Right cardiac atrium (tissue), 5 donors: ENCODE measurements around the gene TNS3. TPM values are rescaled to one million over a fixed set of nuclear protein-coding genes. Genes with fewer than 3 reads are reported as not detected.

Experiments used
- ATAC-seq, 2 donors: fragments of 200-7000 bp; cut with Tn5 transposase; one replicate each; pipeline versions ENCODE4 v1.8.0 to v1.9.1; 2020; ENCODE audit warnings: moderate library complexity in 2 of 2, mild to moderate bottlenecking in 1 of 2
- DNase-seq, 3 donors: peaks; one replicate each; pipeline ENCODE4 v3.0.0-alpha.2; 2020
- H3K27ac ChIP-seq: one replicate; pipeline ENCODE4 v1.5.1; 2013; ENCODE audit warnings: mild to moderate bottlenecking, low read length, control low read depth, moderate library complexity
- H3K27me3 ChIP-seq: one replicate; pipeline ENCODE4 v1.6.1; 2013; ENCODE audit not compliant: control insufficient read depth, insufficient read depth
- H3K4me1 ChIP-seq: one replicate; pipeline ENCODE4 v1.6.1; 2013; ENCODE audit warnings: low read length; ENCODE audit not compliant: control insufficient read depth, insufficient read depth
- H3K4me3 ChIP-seq: one replicate; pipeline ENCODE4 v1.5.1; 2013; ENCODE audit warnings: low read length, control low read depth
- H3K9me3 ChIP-seq: one replicate; pipeline ENCODE4 v1.6.1; 2013; ENCODE audit warnings: low read length; ENCODE audit not compliant: control insufficient read depth
- WGBS: extraction: QIAGEN DNeasy Blood & Tissue Kit; methylation state at CpG from one replicate; pipeline ENCODE4 v1.1.7; 2013; 5-methylcytosine and 5-hydroxymethylcytosine counted together
- intact Hi-C, 4 donors: fragments of 100-400 bp; cut with DNase I; formaldehyde crosslinking; loops; one replicate each; pipeline versions ENCODE4 v1.11.0 to v1.14.0; 2022 to 2023
- polyA plus RNA-seq: library from polyadenylated mRNA; stranded (reverse); fragments of 200-250 nt; gene quantifications from one replicate; pipeline ENCODE4 v1.2.3, GENCODE V29; 2013
- total RNA-seq, 4 donors: library from RNA; stranded (reverse); fragmentation: NEBNext Ultra II Directional; extraction: Animal tissue kit (Norgen Biotek cat#: 25700); gene quantifications; one replicate each; pipeline ENCODE4 v1.2.1, GENCODE V29; 2021
- donor health status: healthy with polysubstance abuse.
- donor health status: DM: no; HTN: yes; CAD: no.
- donor health status: DM: no; HTN: no; CAD: no.
- donor health status: DM: no; HTN: yes; CAD: no; lungs with severe emphysema.
- donor health status: DM: yes; HTN: yes; CAD: no.

Gene TNS3
- total and polyA plus RNA-seq, 5 donors = 19.7 to 48.3 (median 40.4) TPM

DNA sequence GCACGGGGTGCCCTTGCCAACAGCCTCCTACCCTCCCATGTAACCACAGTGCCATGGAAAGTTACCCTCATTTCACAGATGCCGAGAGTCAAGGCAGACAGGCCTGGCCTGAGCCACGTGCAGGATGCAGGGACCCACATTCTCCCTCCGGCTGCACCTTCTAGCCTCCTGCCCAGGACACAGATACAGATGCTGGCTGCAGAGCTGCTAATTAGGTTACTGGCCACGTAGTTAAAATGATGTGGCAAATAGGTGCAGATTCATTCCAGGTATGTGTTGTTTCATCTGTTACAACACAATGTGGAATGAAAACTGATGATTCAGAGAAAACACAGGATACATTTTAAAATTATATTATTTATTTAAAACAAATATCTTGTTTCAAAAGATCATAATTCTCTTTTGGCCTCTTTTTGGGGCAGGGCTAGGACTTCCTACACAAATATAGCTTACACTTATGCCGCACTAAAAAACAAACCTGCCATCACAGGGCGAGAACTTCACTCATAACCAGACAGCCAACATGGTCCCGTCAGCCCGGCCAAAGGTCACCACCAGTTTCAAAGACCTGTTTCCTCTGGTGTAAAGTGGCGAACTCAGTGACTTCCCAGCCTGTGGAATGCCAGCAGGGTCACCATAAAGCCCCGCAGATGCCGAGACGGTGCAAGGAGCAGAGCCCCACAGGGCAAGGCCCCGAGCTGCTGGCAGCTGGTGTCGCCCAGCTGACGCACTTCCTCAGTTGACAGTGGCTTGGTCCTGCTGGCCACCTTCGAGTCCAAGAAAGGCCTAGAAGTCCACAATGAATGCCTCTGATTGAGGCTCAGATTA is 83.5 kb downstream of the TNS3 start:
- WGBS = 88% methylated on average over 17 of the region's 17 CpGs
- Histone ChIP-seq H3K4me1 (peaks cover 21% of the 10 kb centered on the region), H3K9me3 (no peaks in the 10 kb centered on the region), H3K27ac (no peak overlapping the region), H3K27me3 (no peaks in the 10 kb centered on the region), H3K4me3 (no peak overlapping the region)
- intact Hi-C loops = no loop called here
- peak in 1 of 3 donors; percentile 36 for DNase-seq
- ATAC-seq = no peak

DNA sequence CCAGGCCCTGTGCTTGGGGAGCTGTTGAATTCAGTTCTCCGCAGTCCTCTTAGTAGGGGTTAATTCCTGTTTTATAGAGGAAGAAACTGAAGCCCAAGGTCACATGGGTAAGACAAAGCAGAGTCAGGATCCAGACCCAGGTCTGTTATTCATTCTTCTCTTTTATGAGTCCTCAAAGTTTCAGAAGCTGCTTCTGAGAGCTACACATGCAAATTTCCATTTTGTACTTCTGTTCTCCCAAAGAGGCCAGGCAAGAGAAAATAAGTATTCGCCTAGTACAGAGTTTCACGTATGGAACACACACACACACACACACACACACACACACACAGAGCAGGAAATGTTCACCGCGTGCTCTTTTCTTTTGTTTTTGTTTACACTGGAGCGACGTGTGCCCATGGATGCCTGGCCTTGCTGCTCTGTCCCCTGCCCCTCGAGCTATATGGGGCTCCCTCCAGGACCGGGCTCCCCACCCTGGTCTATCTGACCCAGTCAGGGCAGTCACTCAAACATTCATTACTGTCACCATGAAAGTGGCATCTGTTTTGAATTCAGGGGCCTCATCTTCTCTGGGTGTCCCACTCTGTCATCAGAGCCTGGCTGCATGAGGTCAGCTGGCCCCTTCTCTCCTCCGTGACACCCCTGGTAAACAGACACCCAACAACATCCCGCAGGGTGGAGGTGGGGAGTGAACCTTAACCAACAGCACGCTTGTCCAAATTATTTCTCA is 84.4 kb downstream of the TNS3 start:
- H3K9me3 ChIP-seq = no peaks in the 10 kb centered on the region
- H3K27me3 ChIP-seq = no peaks in the 10 kb centered on the region
- peak overlapping the region; percentile 12 for H3K27ac ChIP-seq
- intact Hi-C loops = no loop called here
- ATAC-seq = no peak
- no peak overlapping the region for H3K4me3 ChIP-seq
- H3K4me1 ChIP-seq = peaks cover 20% of the 10 kb centered on the region
- 59% methylated on average over 12 of the region's 12 CpGs for WGBS
- no peak for DNase-seq

DNA sequence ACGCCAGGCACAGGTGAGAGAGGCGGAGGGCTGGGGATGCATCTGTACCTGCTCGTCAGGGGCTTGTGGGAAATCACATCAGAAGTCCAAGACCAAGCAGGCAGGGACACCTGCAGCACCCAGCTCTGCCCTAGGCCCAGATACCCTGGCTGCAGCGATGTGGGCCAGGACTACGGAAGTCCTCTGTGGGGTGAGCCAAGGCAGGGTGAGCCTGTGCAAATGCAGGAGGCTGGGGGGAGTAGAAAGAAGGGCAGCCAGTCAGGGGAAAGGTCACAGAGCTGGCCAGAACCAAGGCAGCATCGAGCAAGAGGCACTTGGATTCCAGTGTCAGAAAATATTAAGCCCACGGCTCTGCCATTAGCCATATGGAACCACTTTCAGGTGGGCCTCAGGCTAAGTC is 85.2 kb downstream of the TNS3 start:
- no peak overlapping the region for H3K27ac ChIP-seq
- 81% methylated on average over 7 of the region's 7 CpGs for WGBS
- no peaks in the 10 kb centered on the region for H3K27me3 ChIP-seq
- intact Hi-C loops = no loop called here
- H3K4me1 ChIP-seq = peaks cover 16% of the 10 kb centered on the region
- H3K9me3 ChIP-seq = no peaks in the 10 kb centered on the region
- DNase-seq (peak in 2 of 3 donors; percentile 30 to 59), ATAC-seq (no peak)
- H3K4me3 ChIP-seq = no peak overlapping the region

DNA sequence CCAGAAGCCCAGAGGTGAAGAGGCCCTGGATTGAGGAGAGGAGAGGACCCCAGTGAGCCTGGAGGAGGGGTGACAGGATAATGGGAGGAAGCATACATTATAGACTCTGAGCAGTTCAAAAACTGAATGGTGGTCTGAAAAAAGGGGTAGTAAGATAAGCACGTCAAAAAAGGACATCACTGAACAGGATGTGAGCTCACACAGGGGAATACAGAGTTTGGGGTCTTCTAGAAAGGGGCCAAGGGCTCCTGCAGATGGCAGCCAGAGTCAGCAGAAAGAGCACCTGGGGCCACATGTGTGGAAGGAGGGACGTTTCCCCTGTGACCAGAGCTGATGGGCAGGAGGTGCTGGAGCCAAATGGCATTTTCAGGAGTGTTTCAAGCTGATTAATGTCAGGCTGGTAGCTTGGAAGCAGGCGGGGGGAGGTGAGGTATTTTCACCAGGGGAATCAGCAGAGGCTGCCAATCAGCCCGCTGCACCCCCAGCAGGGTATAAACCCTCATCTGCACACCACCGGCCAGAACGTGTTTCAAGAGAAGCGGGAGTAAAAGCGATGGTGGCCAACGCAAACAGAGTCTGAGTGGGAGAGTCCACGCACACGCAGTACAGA is 85.8 kb downstream of the TNS3 start:
- Histone ChIP-seq H3K4me1 (peaks cover 14% of the 10 kb centered on the region), H3K27ac (peak overlapping the region; percentile 9)
- WGBS = 85% methylated on average over 11 of the region's 11 CpGs

DNA sequence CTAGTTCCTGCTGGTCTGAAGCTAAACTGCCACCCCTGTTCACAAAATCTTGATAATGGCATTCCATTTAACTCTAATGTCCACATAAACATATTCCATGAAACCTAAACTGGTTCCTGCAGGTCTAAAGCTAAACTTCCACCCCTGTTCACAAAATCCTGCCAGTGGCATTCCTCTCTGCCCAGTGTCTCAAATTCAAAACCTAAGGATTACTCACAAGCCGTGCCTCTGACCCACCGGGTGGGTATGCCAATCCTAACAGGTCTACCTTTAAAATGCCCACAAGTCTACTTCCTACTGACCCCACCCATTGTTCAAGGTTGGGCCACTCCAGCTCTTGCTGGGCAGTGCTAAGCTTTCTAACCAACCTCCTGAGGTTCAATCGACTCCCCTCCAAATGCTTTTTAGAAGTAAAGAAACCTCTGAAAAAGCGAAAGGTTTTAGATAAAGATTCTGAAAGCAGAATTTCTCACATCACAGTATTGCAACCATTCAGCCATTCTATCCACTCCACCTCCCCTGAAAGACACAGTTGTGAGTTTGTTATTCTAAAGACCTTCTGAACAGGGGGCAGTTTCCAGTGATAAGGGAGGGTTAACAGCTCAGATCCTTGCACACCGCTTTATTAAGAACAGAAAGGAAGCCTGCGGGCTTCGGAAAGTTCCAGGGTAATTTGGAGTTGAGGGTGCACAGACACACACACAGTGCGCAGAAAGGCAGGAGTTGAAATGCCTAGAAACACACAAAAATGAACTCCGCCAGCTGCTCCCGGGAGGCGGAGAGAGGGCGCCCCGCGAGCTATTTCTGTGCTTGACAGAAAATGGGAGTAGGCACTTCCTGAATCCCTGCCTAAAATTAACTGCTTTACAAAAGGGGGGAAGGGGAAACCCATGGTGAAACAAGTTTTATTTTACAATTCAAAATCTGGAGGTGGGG is 87.7 kb downstream of the TNS3 start:
- peak overlapping the region; percentile 20 for H3K4me3 ChIP-seq
- intact Hi-C loops = no loop called here

More for the DNA sequence above, 85.8 kb downstream of the TNS3 start:
- peak; percentile 6 to 27 (median 20) for DNase-seq
- ATAC-seq = no peak
- H3K27me3 ChIP-seq = no peaks in the 10 kb centered on the region
- intact Hi-C loops = no loop called here
- no peak overlapping the region for H3K4me3 ChIP-seq
- H3K9me3 ChIP-seq = no peaks in the 10 kb centered on the region

DNA sequence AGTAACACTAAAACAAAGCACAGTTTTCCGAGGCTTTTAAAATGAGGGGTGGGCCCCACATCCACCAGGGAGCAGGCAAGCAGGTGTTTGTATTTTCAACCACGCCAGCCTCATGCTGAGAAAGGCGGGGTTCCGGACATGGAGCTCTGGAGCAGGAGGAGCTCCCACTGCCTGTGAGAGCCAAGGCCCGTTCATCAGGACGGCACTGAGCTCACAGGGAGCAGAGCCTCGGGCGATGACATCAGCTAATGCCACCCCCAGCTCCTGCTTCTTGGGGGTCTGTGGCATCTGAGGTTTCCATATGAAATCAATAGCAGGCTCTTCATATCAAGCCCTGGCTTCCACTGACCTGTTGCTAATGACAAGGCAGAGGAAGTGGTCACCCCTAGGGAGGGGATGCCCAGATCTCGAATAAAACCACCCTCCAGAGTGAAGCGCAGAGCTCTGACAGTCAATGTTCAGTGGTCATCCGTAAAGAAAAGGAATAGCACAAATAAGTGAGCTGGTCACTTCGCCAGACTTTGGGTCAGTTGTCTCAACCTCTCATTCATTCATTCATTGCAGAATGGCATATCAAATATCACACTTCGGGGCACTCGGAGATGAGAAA is 89.1 kb downstream of the TNS3 start:
- H3K4me1 ChIP-seq = peaks cover 25% of the 10 kb centered on the region
- WGBS = 92% methylated on average over 14 of the region's 14 CpGs
- ATAC-seq = no peak
- no peak overlapping the region for H3K4me3 ChIP-seq
- H3K27ac ChIP-seq = no peak overlapping the region
- intact Hi-C loops = no loop called here
- H3K9me3 ChIP-seq = no peaks in the 10 kb centered on the region
- no peak for DNase-seq
- H3K27me3 ChIP-seq = no peaks in the 10 kb centered on the region

More for the DNA sequence above, 87.7 kb downstream of the TNS3 start:
- 33% methylated on average over 14 of the region's 14 CpGs for WGBS
- Histone ChIP-seq H3K9me3 (no peaks in the 10 kb centered on the region), H3K27ac (no peak overlapping the region), H3K27me3 (no peaks in the 10 kb centered on the region), H3K4me1 (peaks cover 16% of the 10 kb centered on the region)
- ATAC-seq = peak; percentile 32 to 53
- DNase-seq = peak; percentile 40 to 82 (median 80)

DNA sequence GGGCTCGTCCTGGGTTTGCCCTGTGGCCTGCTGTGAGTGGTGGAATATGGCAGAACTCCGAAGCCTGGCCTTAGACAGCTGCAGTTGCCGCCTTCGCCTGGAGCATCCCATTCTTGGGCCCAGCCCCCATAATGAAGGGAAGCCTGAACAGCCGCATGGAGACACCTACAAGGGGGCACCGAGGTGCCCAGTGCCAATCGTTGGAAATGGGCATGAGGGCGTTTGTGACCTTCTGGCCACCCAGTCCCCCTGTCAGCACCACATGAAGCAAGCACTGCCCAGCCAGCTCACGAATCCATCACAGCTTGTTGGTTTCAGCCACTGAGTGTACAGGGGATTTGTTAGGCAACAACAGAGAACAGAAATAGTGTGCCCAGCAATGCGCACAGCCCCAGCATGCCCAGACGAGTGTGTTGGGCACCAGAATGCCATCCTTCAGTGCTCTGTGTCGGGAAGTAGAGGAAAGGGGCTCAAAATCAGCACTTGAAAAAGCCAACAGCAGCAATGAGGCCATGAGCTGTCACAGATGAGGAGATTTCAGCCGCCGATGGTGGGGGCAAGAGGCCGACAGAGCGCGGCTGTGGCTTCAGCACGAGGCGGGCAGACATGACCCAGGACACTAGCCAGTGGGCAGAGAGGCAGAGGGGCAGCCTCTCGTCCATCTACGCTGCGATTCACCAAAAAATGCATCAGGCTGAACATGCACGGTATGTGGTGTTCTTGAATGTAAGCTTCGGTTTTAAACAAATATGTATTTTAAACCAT is 91.2 kb downstream of the TNS3 start:
- intact Hi-C loops = no loop called here

DNA sequence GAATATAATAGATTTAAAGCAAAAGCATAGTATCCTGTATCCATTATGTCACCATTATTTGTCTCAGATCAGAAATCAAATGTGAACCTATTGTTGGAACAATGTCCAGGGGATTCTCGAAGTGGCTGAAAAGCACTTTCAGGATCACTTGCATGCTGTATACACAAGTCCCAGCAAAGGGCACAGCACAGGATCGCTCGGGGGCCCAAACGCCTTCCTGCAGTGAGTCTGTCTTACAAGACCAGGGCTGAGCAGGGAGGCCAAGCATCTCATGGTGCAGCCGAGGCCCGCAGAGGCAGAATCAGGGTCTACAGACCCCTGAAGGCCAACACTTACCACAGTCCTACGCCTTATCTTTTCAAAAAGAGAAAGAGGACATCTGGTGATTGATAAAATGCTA is 92.3 kb downstream of the TNS3 start:
- intact Hi-C loops = no loop called here
- Histone ChIP-seq H3K4me1 (peaks cover 26% of the 10 kb centered on the region), H3K27ac (peak overlapping the region; percentile 22)

More for the DNA sequence above, 91.2 kb downstream of the TNS3 start:
- Histone ChIP-seq H3K27me3 (no peaks in the 10 kb centered on the region), H3K4me3 (no peak overlapping the region), H3K4me1 (peaks cover 24% of the 10 kb centered on the region), H3K27ac (no peak overlapping the region), H3K9me3 (no peaks in the 10 kb centered on the region)
- ATAC-seq (no peak), DNase-seq (peak in 1 of 3 donors; percentile 3)
- whole genome bisulfite sequencing = 94% methylated on average over 24 of the region's 24 CpGs

DNA sequence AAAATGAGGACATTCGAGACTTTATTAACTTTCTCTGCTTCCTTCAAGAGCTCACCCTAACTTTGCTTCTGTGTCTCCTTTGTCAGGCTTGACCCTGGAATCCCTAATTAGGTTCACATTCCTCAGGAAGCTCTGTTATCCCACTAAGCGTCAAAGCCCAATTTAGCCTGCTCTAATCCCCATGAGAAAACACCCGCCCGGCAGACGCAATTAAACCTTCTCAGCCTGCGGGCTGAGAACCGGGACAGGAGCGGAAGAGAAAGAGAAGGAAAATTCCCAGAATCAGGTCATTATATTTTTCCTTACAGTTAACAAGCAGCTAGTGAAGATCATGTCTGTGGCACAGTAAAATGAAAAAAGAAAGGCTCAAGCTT is 93.0 kb downstream of the TNS3 start:
- Histone ChIP-seq H3K9me3 (no peaks in the 10 kb centered on the region), H3K27ac (peak overlapping the region; percentile 79), H3K27me3 (no peaks in the 10 kb centered on the region), H3K4me3 (no peak overlapping the region), H3K4me1 (peaks cover 25% of the 10 kb centered on the region)
- DNase-seq (peak in 1 of 3 donors; percentile 9), ATAC-seq (no peak)
- intact Hi-C loops = no loop called here
- WGBS = 38% methylated on average over 8 of the region's 8 CpGs

More for the DNA sequence above, 92.3 kb downstream of the TNS3 start:
- 96% methylated on average over 7 of the region's 7 CpGs for WGBS
- peak in 1 of 3 donors; percentile 3 for DNase-seq
- no peak overlapping the region for H3K4me3 ChIP-seq
- H3K9me3 ChIP-seq = no peaks in the 10 kb centered on the region
- no peaks in the 10 kb centered on the region for H3K27me3 ChIP-seq
- ATAC-seq = no peak
